GM23338 (cell line): ENCODE measurements around the gene TMEM151B. TPM values are rescaled to one million over a fixed set of nuclear protein-coding genes. Genes with fewer than 3 reads are reported as not detected.
A peak's percentile ranks its signal among the peaks of the same experiment; 100 is the strongest.

Experiments used
- ATAC-seq: fragments of 200-7000 bp; cut with Tn5 transposase; 3 replicates; pipeline ENCODE4 v1.9.1; 2020
- DNase-seq: peaks from one replicate; pipeline ENCODE4 v3.0.0-alpha.2; 2015; ENCODE audit warnings: low spot score
- H2AFZ ChIP-seq: fragments of 200-600 bp; sonication (generic); 2 replicates; pipeline ENCODE4 v1.8.0; 2016; ENCODE audit warnings: antibody characterized with exemption, mild to moderate bottlenecking, moderate library complexity
- H3F3A ChIP-seq: fragments of 200-600 bp; sonication (generic); replicated peaks from 2 replicates; pipeline ENCODE4 v1.8.0; 2017; ENCODE audit warnings: antibody characterized with exemption, mixed run types, low read depth
- H3K27ac ChIP-seq: fragments of 200-600 bp; sonication (generic); 2 replicates; pipeline ENCODE4 v1.6.1; 2016; ENCODE audit warnings: low read depth
- H3K27me3 ChIP-seq: fragments of 200-600 bp; sonication (generic); 2 replicates; pipeline ENCODE4 v1.8.0; 2016; ENCODE audit warnings: mild to moderate bottlenecking, mixed run types, moderate library complexity; ENCODE audit not compliant: insufficient read depth
- H3K36me3 ChIP-seq: fragments of 200-600 bp; sonication (generic); 2 replicates; pipeline ENCODE4 v1.8.0; 2016; ENCODE audit warnings: mild to moderate bottlenecking; ENCODE audit not compliant: insufficient read depth
- H3K4me1 ChIP-seq: fragments of 200-600 bp; sonication (generic); 2 replicates; pipeline ENCODE4 v1.8.0; 2016; ENCODE audit warnings: mild to moderate bottlenecking, moderate library complexity; ENCODE audit not compliant: insufficient read depth
- H3K4me2 ChIP-seq: fragments of 200-600 bp; sonication (generic); 2 replicates; pipeline ENCODE4 v1.7.1; 2017; ENCODE audit warnings: mixed run types
- H3K4me3 ChIP-seq: fragments of 200-600 bp; sonication (generic); 2 replicates; pipeline ENCODE4 v1.6.1; 2016; ENCODE audit warnings: mixed run types
- H3K79me2 ChIP-seq: fragments of 200-600 bp; sonication (generic); replicated peaks from 2 replicates; pipeline ENCODE4 v1.8.0; 2017; ENCODE audit warnings: mild to moderate bottlenecking; ENCODE audit not compliant: insufficient read depth
- H3K9me2 ChIP-seq: fragments of 200-600 bp; sonication (generic); 2 replicates; pipeline ENCODE4 v1.8.0; 2017; ENCODE audit not compliant: insufficient read depth
- H4K20me1 ChIP-seq: fragments of 200-600 bp; sonication (generic); replicated peaks from 2 replicates; pipeline ENCODE4 v1.8.0; 2017; ENCODE audit warnings: mild to moderate bottlenecking; ENCODE audit not compliant: insufficient read depth
- H3K27ac Mint-ChIP-seq: 2 replicates; pipeline ENCODE4 v1.8.0; 2020; ENCODE audit warnings: inconsistent platforms, mild to moderate bottlenecking, moderate library complexity, mixed read lengths
- H3K27me3 Mint-ChIP-seq: 3 replicates; pipeline ENCODE4 v1.8.0; 2022; ENCODE audit warnings: low read depth, mild to moderate bottlenecking, moderate library complexity, mixed read lengths, inconsistent platforms; ENCODE audit not compliant: insufficient read depth, poor library complexity
- H3K36me3 Mint-ChIP-seq: 3 replicates; pipeline ENCODE4 v1.8.0; 2021; ENCODE audit warnings: low read depth, mild to moderate bottlenecking, inconsistent platforms, moderate library complexity, mixed read lengths
- H3K4me1 Mint-ChIP-seq: 3 replicates; pipeline ENCODE4 v1.8.0; 2020; ENCODE audit warnings: mild to moderate bottlenecking, inconsistent platforms, mixed read lengths
- H3K4me3 Mint-ChIP-seq: 3 replicates; pipeline ENCODE4 v1.8.0; 2021; ENCODE audit warnings: moderate library complexity, mild to moderate bottlenecking, inconsistent platforms, mixed read lengths
- H3K9me3 Mint-ChIP-seq: 3 replicates; pipeline ENCODE4 v1.8.0; 2020; ENCODE audit warnings: moderate library complexity, mild to moderate bottlenecking, inconsistent platforms, mixed read lengths
- CREB1 ChIP-seq: fragments of 250-450 bp; sonication (Bioruptor Pico); IDR thresholded peaks from 2 replicates; pipeline ENCODE4 v1.5.0; 2020; ENCODE audit warnings: low read depth, mild to moderate bottlenecking, moderate library complexity
- CTCF ChIP-seq, 2 experiments: fragments of 200-600 bp in 1 of 2; sonication (generic) in 1 of 2; conservative IDR thresholded peaks; 2 replicates each; pipeline versions ENCODE4 v1.5.1 to v1.6.1; 2016 to 2017; ENCODE audit warnings: antibody characterized with exemption in 2 of 2, low read depth in 2 of 2, mild to moderate bottlenecking in 2 of 2, moderate library complexity in 1 of 2
- EZH2phosphoT487 ChIP-seq: fragments of 200-600 bp; sonication (generic); IDR thresholded peaks from one replicate; pipeline ENCODE4 v1.8.1; 2018; ENCODE audit warnings: antibody characterized with exemption; ENCODE audit not compliant: unreplicated experiment
- JUNB ChIP-seq: IDR thresholded peaks from one replicate; pipeline ENCODE4 v1.6.1; 2016; ENCODE audit warnings: antibody characterized with exemption; ENCODE audit not compliant: unreplicated experiment
- ZNF331 ChIP-seq: fragments of 250-450 bp; sonication (Bioruptor Pico); IDR thresholded peaks from 2 replicates; pipeline ENCODE4 v1.5.0; 2020; ENCODE audit warnings: low read depth, mild to moderate bottlenecking, moderate library complexity
- polyA plus RNA-seq: library from polyadenylated mRNA; unstranded; fragments of >200 nt; fragmentation: Nextera tagmentation; extraction: Ambion mirVana; gene quantifications from 2 replicates; pipeline ENCODE4 v1.2.1, GENCODE V29; 2016
- total RNA-seq: library from RNA; depleted of rRNA; stranded (reverse); fragments of >200 nt; shearing (Covaris generic); gene quantifications from 2 replicates; pipeline ENCODE4 v1.2.3, GENCODE V29; 2014
- TF ChIP-seq, protein P1 (sequence below): IDR thresholded peaks from one replicate; pipeline ENCODE4 v1.6.1; 2018; ENCODE audit warnings: antibody characterized with exemption; ENCODE audit not compliant: unreplicated experiment
- TF ChIP-seq, protein P2 (sequence below): fragments of 250-450 bp; sonication (Bioruptor Pico); IDR thresholded peaks from 2 replicates; pipeline ENCODE4 v1.5.0; 2020; ENCODE audit warnings: mild to moderate bottlenecking, moderate library complexity

Gene TMEM151B
- total and polyA plus RNA-seq, 2 experiments from 2014 or later: 0.91 to 14.6 TPM

DNA sequence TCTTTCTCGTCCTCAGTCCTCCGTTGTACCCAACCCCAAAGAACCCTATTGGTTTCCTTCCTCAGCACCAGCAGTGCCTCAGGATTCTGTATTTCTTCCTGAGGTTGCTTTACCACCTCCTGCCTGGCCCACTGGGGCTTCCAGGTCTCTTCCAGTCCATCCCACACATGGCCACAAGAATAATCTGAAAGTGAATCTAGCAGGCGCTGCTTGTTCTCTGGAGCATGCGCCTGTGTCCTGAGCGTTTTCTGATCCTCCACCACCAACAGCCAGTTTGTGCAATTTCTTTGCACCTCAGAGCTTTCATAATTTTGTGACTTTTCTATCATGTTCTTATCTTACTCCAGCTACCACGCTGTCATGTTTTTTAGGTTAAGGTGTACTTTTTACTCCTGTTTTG is 35.0 kb upstream of the TMEM151B start:
- Mint-ChIP-seq H3K4me3 (peak overlapping the region; percentile 6; the same call in 1 of the 3 replicates), H3K27me3 (peaks cover 23% of the 10 kb centered on the region), H3K27ac (0 out of 2 replicates have a peak overlapping the region, but pooled peaks have one; percentile 10), H3K4me1 (peaks cover 43% of the 10 kb centered on the region), H3K9me3 (no peaks in the 10 kb centered on the region; the same call in 2 of the 3 replicates), H3K36me3 (peaks cover 59% of the 10 kb centered on the region)
- Histone ChIP-seq H3K27me3 (0 out of 2 replicates have a peak, but pooled peaks cover 11% of the 10 kb centered on the region), H3K9me2 (no peaks in the 10 kb centered on the region), H4K20me1 (peaks cover 6% of the 10 kb centered on the region; the same call in 1 of the 2 replicates), H3K27ac (peak overlapping the region; percentile 0; the same call in 1 of the 2 replicates), H3F3A (peaks cover 27% of the 10 kb centered on the region), H3K4me1 (peaks cover 19% of the 10 kb centered on the region; the same call in 1 of the 2 replicates), H3K36me3 (peaks cover 4% of the 10 kb centered on the region; the same call in 1 of the 2 replicates), H3K4me3 (no peak overlapping the region), H3K4me2 (no peak overlapping the region), H2AFZ (no peak overlapping the region), H3K79me2 (no peaks in the 10 kb centered on the region)
- TF ChIP-seq JUNB: no peak
- TF ChIP-seq, protein P1, sequence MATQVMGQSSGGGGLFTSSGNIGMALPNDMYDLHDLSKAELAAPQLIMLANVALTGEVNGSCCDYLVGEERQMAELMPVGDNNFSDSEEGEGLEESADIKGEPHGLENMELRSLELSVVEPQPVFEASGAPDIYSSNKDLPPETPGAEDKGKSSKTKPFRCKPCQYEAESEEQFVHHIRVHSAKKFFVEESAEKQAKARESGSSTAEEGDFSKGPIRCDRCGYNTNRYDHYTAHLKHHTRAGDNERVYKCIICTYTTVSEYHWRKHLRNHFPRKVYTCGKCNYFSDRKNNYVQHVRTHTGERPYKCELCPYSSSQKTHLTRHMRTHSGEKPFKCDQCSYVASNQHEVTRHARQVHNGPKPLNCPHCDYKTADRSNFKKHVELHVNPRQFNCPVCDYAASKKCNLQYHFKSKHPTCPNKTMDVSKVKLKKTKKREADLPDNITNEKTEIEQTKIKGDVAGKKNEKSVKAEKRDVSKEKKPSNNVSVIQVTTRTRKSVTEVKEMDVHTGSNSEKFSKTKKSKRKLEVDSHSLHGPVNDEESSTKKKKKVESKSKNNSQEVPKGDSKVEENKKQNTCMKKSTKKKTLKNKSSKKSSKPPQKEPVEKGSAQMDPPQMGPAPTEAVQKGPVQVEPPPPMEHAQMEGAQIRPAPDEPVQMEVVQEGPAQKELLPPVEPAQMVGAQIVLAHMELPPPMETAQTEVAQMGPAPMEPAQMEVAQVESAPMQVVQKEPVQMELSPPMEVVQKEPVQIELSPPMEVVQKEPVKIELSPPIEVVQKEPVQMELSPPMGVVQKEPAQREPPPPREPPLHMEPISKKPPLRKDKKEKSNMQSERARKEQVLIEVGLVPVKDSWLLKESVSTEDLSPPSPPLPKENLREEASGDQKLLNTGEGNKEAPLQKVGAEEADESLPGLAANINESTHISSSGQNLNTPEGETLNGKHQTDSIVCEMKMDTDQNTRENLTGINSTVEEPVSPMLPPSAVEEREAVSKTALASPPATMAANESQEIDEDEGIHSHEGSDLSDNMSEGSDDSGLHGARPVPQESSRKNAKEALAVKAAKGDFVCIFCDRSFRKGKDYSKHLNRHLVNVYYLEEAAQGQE: no peak
- TF ChIP-seq EZH2phosphoT487: no peak
- TF ChIP-seq ZNF331: no peak
- TF ChIP-seq CREB1 (CRISPR knock-in tag): no peak
- ATAC-seq: no peak
- no peak for DNase-seq

- Histone ChIP-seq H3K27ac (no peak overlapping the region), H3K9me2 (no peaks in the 10 kb centered on the region), H3K79me2 (no peaks in the 10 kb centered on the region), H3K27me3 (0 out of 2 replicates have a peak, but pooled peaks cover 11% of the 10 kb centered on the region), H4K20me1 (peaks cover 6% of the 10 kb centered on the region; the same call in 1 of the 2 replicates), H3K4me2 (no peak overlapping the region), H3F3A (peaks cover 25% of the 10 kb centered on the region), H3K4me3 (no peak overlapping the region), H3K36me3 (0 out of 2 replicates have a peak, but pooled peaks cover 4% of the 10 kb centered on the region), H2AFZ (no peak overlapping the region), H3K4me1 (peaks cover 19% of the 10 kb centered on the region; the same call in 1 of the 2 replicates)
- ATAC-seq (peak; percentile 7), DNase-seq (peak; percentile 56)
- TF ChIP-seq, protein P2, sequence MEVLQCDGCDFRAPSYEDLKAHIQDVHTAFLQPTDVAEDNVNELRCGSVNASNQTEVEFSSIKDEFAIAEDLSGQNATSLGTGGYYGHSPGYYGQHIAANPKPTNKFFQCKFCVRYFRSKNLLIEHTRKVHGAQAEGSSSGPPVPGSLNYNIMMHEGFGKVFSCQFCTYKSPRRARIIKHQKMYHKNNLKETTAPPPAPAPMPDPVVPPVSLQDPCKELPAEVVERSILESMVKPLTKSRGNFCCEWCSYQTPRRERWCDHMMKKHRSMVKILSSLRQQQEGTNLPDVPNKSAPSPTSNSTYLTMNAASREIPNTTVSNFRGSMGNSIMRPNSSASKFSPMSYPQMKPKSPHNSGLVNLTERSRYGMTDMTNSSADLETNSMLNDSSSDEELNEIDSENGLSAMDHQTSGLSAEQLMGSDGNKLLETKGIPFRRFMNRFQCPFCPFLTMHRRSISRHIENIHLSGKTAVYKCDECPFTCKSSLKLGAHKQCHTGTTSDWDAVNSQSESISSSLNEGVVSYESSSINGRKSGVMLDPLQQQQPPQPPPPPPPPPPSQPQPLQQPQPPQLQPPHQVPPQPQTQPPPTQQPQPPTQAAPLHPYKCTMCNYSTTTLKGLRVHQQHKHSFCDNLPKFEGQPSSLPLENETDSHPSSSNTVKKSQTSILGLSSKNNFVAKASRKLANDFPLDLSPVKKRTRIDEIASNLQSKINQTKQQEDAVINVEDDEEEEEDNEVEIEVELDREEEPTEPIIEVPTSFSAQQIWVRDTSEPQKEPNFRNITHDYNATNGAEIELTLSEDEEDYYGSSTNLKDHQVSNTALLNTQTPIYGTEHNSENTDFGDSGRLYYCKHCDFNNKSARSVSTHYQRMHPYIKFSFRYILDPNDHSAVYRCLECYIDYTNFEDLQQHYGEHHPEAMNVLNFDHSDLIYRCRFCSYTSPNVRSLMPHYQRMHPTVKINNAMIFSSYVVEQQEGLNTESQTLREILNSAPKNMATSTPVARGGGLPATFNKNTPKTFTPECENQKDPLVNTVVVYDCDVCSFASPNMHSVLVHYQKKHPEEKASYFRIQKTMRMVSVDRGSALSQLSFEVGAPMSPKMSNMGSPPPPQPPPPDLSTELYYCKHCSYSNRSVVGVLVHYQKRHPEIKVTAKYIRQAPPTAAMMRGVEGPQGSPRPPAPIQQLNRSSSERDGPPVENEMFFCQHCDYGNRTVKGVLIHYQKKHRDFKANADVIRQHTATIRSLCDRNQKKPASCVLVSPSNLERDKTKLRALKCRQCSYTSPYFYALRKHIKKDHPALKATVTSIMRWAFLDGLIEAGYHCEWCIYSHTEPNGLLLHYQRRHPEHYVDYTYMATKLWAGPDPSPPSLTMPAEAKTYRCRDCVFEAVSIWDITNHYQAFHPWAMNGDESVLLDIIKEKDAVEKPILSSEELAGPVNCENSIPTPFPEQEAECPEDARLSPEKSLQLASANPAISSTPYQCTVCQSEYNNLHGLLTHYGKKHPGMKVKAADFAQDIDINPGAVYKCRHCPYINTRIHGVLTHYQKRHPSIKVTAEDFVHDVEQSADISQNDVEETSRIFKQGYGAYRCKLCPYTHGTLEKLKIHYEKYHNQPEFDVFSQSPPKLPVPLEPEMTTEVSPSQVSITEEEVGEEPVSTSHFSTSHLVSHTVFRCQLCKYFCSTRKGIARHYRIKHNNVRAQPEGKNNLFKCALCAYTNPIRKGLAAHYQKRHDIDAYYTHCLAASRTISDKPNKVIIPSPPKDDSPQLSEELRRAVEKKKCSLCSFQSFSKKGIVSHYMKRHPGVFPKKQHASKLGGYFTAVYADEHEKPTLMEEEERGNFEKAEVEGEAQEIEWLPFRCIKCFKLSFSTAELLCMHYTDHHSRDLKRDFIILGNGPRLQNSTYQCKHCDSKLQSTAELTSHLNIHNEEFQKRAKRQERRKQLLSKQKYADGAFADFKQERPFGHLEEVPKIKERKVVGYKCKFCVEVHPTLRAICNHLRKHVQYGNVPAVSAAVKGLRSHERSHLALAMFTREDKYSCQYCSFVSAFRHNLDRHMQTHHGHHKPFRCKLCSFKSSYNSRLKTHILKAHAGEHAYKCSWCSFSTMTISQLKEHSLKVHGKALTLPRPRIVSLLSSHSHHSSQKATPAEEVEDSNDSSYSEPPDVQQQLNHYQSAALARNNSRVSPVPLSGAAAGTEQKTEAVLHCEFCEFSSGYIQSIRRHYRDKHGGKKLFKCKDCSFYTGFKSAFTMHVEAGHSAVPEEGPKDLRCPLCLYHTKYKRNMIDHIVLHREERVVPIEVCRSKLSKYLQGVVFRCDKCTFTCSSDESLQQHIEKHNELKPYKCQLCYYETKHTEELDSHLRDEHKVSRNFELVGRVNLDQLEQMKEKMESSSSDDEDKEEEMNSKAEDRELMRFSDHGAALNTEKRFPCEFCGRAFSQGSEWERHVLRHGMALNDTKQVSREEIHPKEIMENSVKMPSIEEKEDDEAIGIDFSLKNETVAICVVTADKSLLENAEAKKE (CRISPR knock-in tag): no peak
- peak; percentile 57 to 61 for TF ChIP-seq CTCF (conservative IDR thresholded peaks at IDR 0.05; ENCODE audit: low read depth in 2 of 2)
- Mint-ChIP-seq H3K4me3 (no peak overlapping the region; the same call in 2 of the 3 replicates), H3K27me3 (peaks cover 20% of the 10 kb centered on the region), H3K27ac (no peak overlapping the region), H3K9me3 (no peaks in the 10 kb centered on the region; the same call in 2 of the 3 replicates), H3K36me3 (peaks cover 52% of the 10 kb centered on the region), H3K4me1 (peaks cover 43% of the 10 kb centered on the region)
Observed at GRCh38 chr6:44235891-44236516, 34.2 kb upstream of the TMEM151B start.
